GM10266 (cell line): ENCODE results near the gene GPC6.
"Not testable (repeated sequence)": the region's sequence is repeated elsewhere in the genome, so short reads cannot be mapped to it uniquely, and the experiment has no call there.

ENCODE experiments used
- DNase-seq: peaks from one replicate; pipeline ENCODE4 v3.0.0; 2012; ENCODE audit errors: extremely low spot score
- CTCF ChIP-seq: IDR thresholded peaks from 2 replicates; pipeline ENCODE4 v1.5.1; 2012; ENCODE audit warnings: mild to moderate bottlenecking, low read depth; ENCODE audit not compliant: control insufficient read depth, insufficient read depth; ENCODE audit errors: missing control alignments

The GPC6 gene

GRCh38 chr13:94301487-94301886 lies 1074.9 kb downstream of the GPC6 start:
- no peak for TF ChIP-seq CTCF
- DNase-seq: no peak

GRCh38 chr13:94302847-94303565 lies 1076.4 kb downstream of the GPC6 start:
- not testable (repeated sequence) for DNase-seq

GRCh38 chr13:94303644-94304174 lies 1077.1 kb downstream of the GPC6 start:
- no peak for TF ChIP-seq CTCF
- DNase-seq: no peak

- no peak for TF ChIP-seq CTCF
- no peak for DNase-seq
These were observed 1078.4 kb downstream of the GPC6 start for GRCh38 chr13:94305033-94305432.

- no peak for TF ChIP-seq CTCF
- no peak for DNase-seq
These were observed 1078.9 kb downstream of the GPC6 start for GRCh38 chr13:94305463-94305862.

- TF ChIP-seq CTCF: no peak
These were observed 1079.3 kb downstream of the GPC6 start for GRCh38 chr13:94305934-94306333.

GRCh38 chr13:94308832-94309231 lies 1082.2 kb downstream of the GPC6 start:
- DNase-seq: no peak
- no peak for TF ChIP-seq CTCF

More at GRCh38 chr13:94305934-94306333, 1079.3 kb downstream of the GPC6 start:
- no peak for DNase-seq

GRCh38 chr13:94309576-94309975 lies 1083.0 kb downstream of the GPC6 start:
- no peak for DNase-seq
- no peak for TF ChIP-seq CTCF
